Measurements from ENCODE around the gene USP22.

GRCh38 chr17:21066394-21066793 lies 23.6 kb upstream of the USP22 start:
- TF ChIP-seq POLR2A (IDR thresholded peaks at IDR 0.05) (no peak), CTCF (IDR thresholded peaks at IDR 0.05) (no peak)
